B cell (primary cell): ENCODE data around the gene CHIT1. TPM values are rescaled to one million over a fixed set of nuclear protein-coding genes. Genes with fewer than 3 reads are reported as not detected.

ENCODE experiments used
- ATAC-seq: fragments of 200-7000 bp; cut with Tn5 transposase; one replicate; pipeline ENCODE4 v1.10.0; 2021; ENCODE audit warnings: low read depth, mild to moderate bottlenecking, moderate number of reproducible peaks, moderate library complexity
- CTCF ChIA-PET: fragments of 350-600 bp; sonication (Branson Sonifier 250); formaldehyde crosslinking; loops from one replicate; lab custom pipeline; 2021; ENCODE audit warnings: antibody characterized with exemption, inconsistent platforms; lab: Charles Lee
- POLR2A ChIA-PET: fragments of 350-600 bp; sonication (Branson Sonifier 250); formaldehyde crosslinking; loops from one replicate; lab custom pipeline; 2021; ENCODE audit warnings: antibody characterized with exemption; lab: Charles Lee
- DNase-seq: peaks from one replicate; pipeline ENCODE4 v3.0.0; 2013
- H2AFZ ChIP-seq: 2 replicates; pipeline ENCODE4 v1.6.1; 2012; ENCODE audit warnings: mild to moderate bottlenecking, low read depth, low read length; ENCODE audit not compliant: insufficient read depth, poor library complexity, severe bottlenecking
- H3K27ac ChIP-seq, 2 donors: 1 replicate in 1 of 2; 2 replicates in 1 of 2; pipeline ENCODE4 v1.5.1; 2012 to 2013; ENCODE audit warnings: low read length in 2 of 2, mild to moderate bottlenecking in 2 of 2, moderate library complexity in 1 of 2
- H3K27me3 ChIP-seq, 4 experiments: fragments of 200-600 bp in 1 of 4; sonication (generic) in 1 of 4; replicated peaks in 1 of 4; 1 replicate in 2 of 4; 2 replicates in 2 of 4; pipeline versions ENCODE4 v1.6.1 to v1.7.0; 2013 to 2016; ENCODE audit warnings: low read length in 3 of 4, mild to moderate bottlenecking in 2 of 4, mixed read lengths in 1 of 4, moderate library complexity in 1 of 4; ENCODE audit not compliant: insufficient read depth in 4 of 4, control insufficient read depth in 3 of 4; ENCODE audit errors: control extremely low read depth in 1 of 4
- H3K36me3 ChIP-seq, 2 experiments: replicated peaks in 1 of 2; 1 replicate in 1 of 2; 2 replicates in 1 of 2; pipeline versions ENCODE4 v1.6.1 to v1.7.1; 2013; ENCODE audit warnings: low read length in 1 of 2; ENCODE audit not compliant: insufficient read depth in 2 of 2, control insufficient read depth in 1 of 2; ENCODE audit errors: control extremely low read depth in 1 of 2, extremely low read depth in 1 of 2
- H3K4me1 ChIP-seq, 2 donors: fragments of 200-600 bp in 1 of 2; sonication (generic) in 1 of 2; 1 replicate in 1 of 2; 2 replicates in 1 of 2; pipeline versions ENCODE4 v1.5.1 to v1.6.1; 2013 to 2017; ENCODE audit warnings: low read length in 2 of 2; ENCODE audit not compliant: control insufficient read depth in 2 of 2, insufficient read depth in 2 of 2
- H3K4me2 ChIP-seq: replicated peaks from 2 replicates; pipeline ENCODE3; 2012; ENCODE audit warnings: mild to moderate bottlenecking, low read depth, low read length; ENCODE audit not compliant: poor library complexity, severe bottlenecking
- H3K4me3 ChIP-seq, 5 experiments: fragments of 200-600 bp in 1 of 5; sonication (generic) in 1 of 5; 1 replicate in 3 of 5; 2 replicates in 2 of 5; pipeline versions ENCODE4 v1.5.1 to v1.7.0; 2011 to 2016; ENCODE audit warnings: low read length in 4 of 5, mild to moderate bottlenecking in 4 of 5, low read depth in 2 of 5, control low read depth in 1 of 5, moderate library complexity in 1 of 5; ENCODE audit not compliant: insufficient read depth in 1 of 5; ENCODE audit errors: control extremely low read depth in 1 of 5, extremely low read depth in 1 of 5
- H3K79me2 ChIP-seq: fragments of 200-600 bp; sonication (generic); one replicate; pipeline ENCODE4 v1.6.0; 2016; ENCODE audit warnings: low read length; ENCODE audit not compliant: control insufficient read depth, insufficient read depth
- H3K9ac ChIP-seq: fragments of 200-600 bp; sonication (generic); 2 replicates; pipeline ENCODE4 v1.6.1; 2017; ENCODE audit warnings: mild to moderate bottlenecking, low read length, moderate library complexity
- H3K9me3 ChIP-seq, 3 donors: one replicate each; pipeline versions ENCODE4 v1.6.1 to v1.7.1; 2013; ENCODE audit warnings: low read length in 2 of 3; ENCODE audit not compliant: control insufficient read depth in 2 of 3, insufficient read depth in 1 of 3; ENCODE audit errors: control extremely low read depth in 1 of 3
- H4K20me1 ChIP-seq: 2 replicates; pipeline ENCODE4 v1.6.0; 2012; ENCODE audit warnings: mild to moderate bottlenecking, low read length; ENCODE audit not compliant: insufficient read depth, control insufficient read depth, poor library complexity, severe bottlenecking
- H3K27ac Mint-ChIP-seq: one replicate; pipeline ENCODE4 v1.8.0; 2021; ENCODE audit warnings: mixed read lengths
- H3K27me3 Mint-ChIP-seq: one replicate; pipeline ENCODE4 v1.8.0; 2021; ENCODE audit warnings: mixed read lengths
- H3K4me1 Mint-ChIP-seq: one replicate; pipeline ENCODE4 v1.8.0; 2021; ENCODE audit warnings: mixed read lengths
- H3K4me3 Mint-ChIP-seq: one replicate; pipeline ENCODE4 v1.8.0; 2021; ENCODE audit warnings: mixed read lengths
- H3K9me3 Mint-ChIP-seq: one replicate; pipeline ENCODE4 v1.8.0; 2022; ENCODE audit warnings: mixed read lengths; ENCODE audit not compliant: insufficient read depth
- CTCF ChIP-seq: fragments of 200-600 bp; IDR thresholded peaks from one replicate; pipeline ENCODE4 v1.8.0; 2022; ENCODE audit warnings: antibody characterized with exemption, mild to moderate bottlenecking
- EZH2 ChIP-seq: IDR thresholded peaks from 2 replicates; pipeline ENCODE4 v1.6.1; 2012; ENCODE audit warnings: borderline replicate concordance, low read depth, mild to moderate bottlenecking, moderate library complexity, low read length; ENCODE audit not compliant: insufficient read depth, poor library complexity, severe bottlenecking
- WGBS: methylation state at CpG from one replicate; pipeline ENCODE4 v1.1.5; 2013; ENCODE audit warnings: missing lambda C conversion rate; ENCODE audit not compliant: insufficient coverage; 5-methylcytosine and 5-hydroxymethylcytosine counted together
- intact Hi-C: fragments of 100-400 bp; cut with micrococcal nuclease; formaldehyde crosslinking; loops from one replicate; pipeline ENCODE4 v1.10.0; 2022
- polyA plus RNA-seq: library from polyadenylated mRNA; depleted of rRNA; stranded (reverse); fragments of >200 nt; gene quantifications from 2 replicates; pipeline ENCODE4 v1.2.3, GENCODE V29; 2012
- total RNA-seq, 2 donors: library from RNA; stranded (reverse); fragments of 120-200 nt in 1 of 2; gene quantifications; 1 replicate in 1 of 2; 2 replicates in 1 of 2; pipeline versions ENCODE4 v1.2.3 to v1.2.4, GENCODE V29; 2013 to 2022

CHIT1 gene
- total and polyA plus RNA-seq, 2 donors (not counting 1 experiment from before 2014, with no cell fraction given): 2.0 to 8.2 TPM

- TF ChIP-seq CTCF (no peak), EZH2 (no peak)
- H3K79me2 ChIP-seq: no peaks in the 10 kb centered on the region
- intact Hi-C loops: no loop called here
- H3K9me3 ChIP-seq: no peaks in the 10 kb centered on the region
- H3K36me3 ChIP-seq: no peaks in the 10 kb centered on the region
- no peak overlapping the region for H2AFZ ChIP-seq
- H3K27ac ChIP-seq: no peak overlapping the region
- no peak overlapping the region for H3K27ac Mint-ChIP-seq
- no peaks in the 10 kb centered on the region for H3K4me1 Mint-ChIP-seq
- H3K4me1 ChIP-seq: no peaks in the 10 kb centered on the region
- 94% methylated on average over 12 of the region's 15 CpGs for WGBS
- H3K27me3 Mint-ChIP-seq: peaks cover 49% of the 10 kb centered on the region
- peaks cover 0 to 7% (median 2%) of the 10 kb centered on the region in 4 experiments for H3K27me3 ChIP-seq
- CTCF ChIA-PET: interaction anchor here (1.6 kb wide), 1 partner anchor 13 kb away, joined by 6 read pairs; no protein-coding TSS in a partner anchor
- POLR2A ChIA-PET: no interaction called here
- DNase-seq (no peak), ATAC-seq (no peak)
- H3K4me2 ChIP-seq: no peak overlapping the region
- H3K4me3 Mint-ChIP-seq: no peak overlapping the region
- no peaks in the 10 kb centered on the region for H3K9me3 Mint-ChIP-seq
- H4K20me1 ChIP-seq: no peaks in the 10 kb centered on the region
- H3K9ac ChIP-seq: no peak overlapping the region
- H3K4me3 ChIP-seq: no peak overlapping the region
These were observed 26.8 kb downstream of the CHIT1 start for GRCh38 chr1:203202431-203203245.

GRCh38 chr1:203201516-203202205 lies 27.8 kb downstream of the CHIT1 start:
- Mint-ChIP-seq H3K9me3 (no peaks in the 10 kb centered on the region), H3K4me3 (no peak overlapping the region), H3K4me1 (no peaks in the 10 kb centered on the region), H3K27ac (no peak overlapping the region), H3K27me3 (peaks cover 43% of the 10 kb centered on the region)
- 74% methylated on average over 6 of the region's 10 CpGs for WGBS
- H3K4me1 ChIP-seq: no peaks in the 10 kb centered on the region
- ChIA-PET POLR2A (no interaction called here), CTCF (no interaction called here)
- H3K27ac ChIP-seq: no peak overlapping the region
- no peak overlapping the region for H3K4me2 ChIP-seq
- no peak overlapping the region for H2AFZ ChIP-seq
- H3K36me3 ChIP-seq: no peaks in the 10 kb centered on the region
- H3K27me3 ChIP-seq: peaks cover 0 to 7% (median 2%) of the 10 kb centered on the region in 4 experiments
- intact Hi-C loops: no loop called here
- no peaks in the 10 kb centered on the region for H3K79me2 ChIP-seq
- H4K20me1 ChIP-seq: no peaks in the 10 kb centered on the region
- no peak for DNase-seq
- no peak overlapping the region for H3K9ac ChIP-seq
- TF ChIP-seq CTCF: no peak
- TF ChIP-seq EZH2: no peak
- H3K4me3 ChIP-seq: no peak overlapping the region
- no peaks in the 10 kb centered on the region for H3K9me3 ChIP-seq
- no peak for ATAC-seq
